Bronchial epithelial cell (primary cell): ENCODE data around the gene MCCC1. TPM values are rescaled to one million over a fixed set of nuclear protein-coding genes. Genes with fewer than 3 reads are reported as not detected.

Experiments used
- DNase-seq: peaks from one replicate; pipeline ENCODE4 v3.0.0-alpha.2; 2010; ENCODE audit warnings: low read depth
- FAIRE-seq: peaks from 2 replicates; lab custom pipeline; 2011; peaks lifted over from hg19 to GRCh38; lab: Jason Lieb, UNC
- H3K27me3 ChIP-seq: 2 replicates; pipeline ENCODE4 v1.5.1; 2011; ENCODE audit warnings: low read length; ENCODE audit not compliant: control insufficient read depth, insufficient read depth
- H3K36me3 ChIP-seq: 2 replicates; pipeline ENCODE4 v1.5.1; 2011; ENCODE audit warnings: low read length; ENCODE audit not compliant: control insufficient read depth, insufficient read depth
- H3K4me3 ChIP-seq: 2 replicates; pipeline ENCODE4 v1.5.1; 2011; ENCODE audit warnings: mild to moderate bottlenecking, low read depth, low read length, control low read depth
- CTCF ChIP-seq: IDR thresholded peaks from 2 replicates; pipeline ENCODE4 v1.5.1; 2011; ENCODE audit warnings: mild to moderate bottlenecking, moderate library complexity, low read length, control low read depth, inconsistent platforms; ENCODE audit not compliant: insufficient read depth, severe bottlenecking
- total RNA-seq: library from RNA; depleted of rRNA; stranded (reverse); fragments of >200 nt; gene quantifications from 2 replicates; pipeline ENCODE4 v1.2.1, GENCODE V29; 2014

The MCCC1 gene
- total RNA-seq, 1 donor from 2014 or later: 17.9 TPM

- FAIRE-seq (no peak), DNase-seq (peak; percentile 19)
- H3K36me3 ChIP-seq: no peaks in the 10 kb centered on the region
- no peaks in the 10 kb centered on the region for H3K27me3 ChIP-seq
- no peak for TF ChIP-seq CTCF
- peak overlapping the region; percentile 68 for H3K4me3 ChIP-seq
These were observed 119.6 kb downstream of the MCCC1 start for GRCh38 chr3:182979674-182980191.

- Histone ChIP-seq H3K4me3 (peak overlapping the region; percentile 68), H3K27me3 (no peaks in the 10 kb centered on the region), H3K36me3 (no peaks in the 10 kb centered on the region)
- DNase-seq (peak; percentile 10), FAIRE-seq (no peak)
- TF ChIP-seq CTCF: no peak
These were observed 120.1 kb downstream of the MCCC1 start for GRCh38 chr3:182979103-182979673.

- FAIRE-seq (no peak), DNase-seq (no peak)
- no peak for TF ChIP-seq CTCF
- H3K27me3 ChIP-seq: no peaks in the 10 kb centered on the region
- H3K4me3 ChIP-seq: no peak overlapping the region
- H3K36me3 ChIP-seq: no peaks in the 10 kb centered on the region
These were observed 120.9 kb downstream of the MCCC1 start for GRCh38 chr3:182978387-182978786.

- Histone ChIP-seq H3K27me3 (no peaks in the 10 kb centered on the region), H3K36me3 (no peaks in the 10 kb centered on the region), H3K4me3 (no peak overlapping the region)
- FAIRE-seq (no peak), DNase-seq (no peak)
- TF ChIP-seq CTCF: no peak
These were observed 126.2 kb downstream of the MCCC1 start for GRCh38 chr3:182973047-182973446.

GRCh38 chr3:182972387-182972786, 126.9 kb downstream of the MCCC1 start:
- no peak for TF ChIP-seq CTCF
- Histone ChIP-seq H3K36me3 (no peaks in the 10 kb centered on the region), H3K4me3 (no peak overlapping the region), H3K27me3 (no peaks in the 10 kb centered on the region)
- FAIRE-seq (no peak), DNase-seq (no peak)

GRCh38 chr3:182971637-182972036, 127.7 kb downstream of the MCCC1 start:
- Histone ChIP-seq H3K36me3 (no peaks in the 10 kb centered on the region), H3K4me3 (no peak overlapping the region), H3K27me3 (no peaks in the 10 kb centered on the region)
- TF ChIP-seq CTCF: no peak
- FAIRE-seq: no peak
- DNase-seq: no peak
